Measurements from ENCODE around the gene CCDC9B.

Gene CCDC9B

DNA sequence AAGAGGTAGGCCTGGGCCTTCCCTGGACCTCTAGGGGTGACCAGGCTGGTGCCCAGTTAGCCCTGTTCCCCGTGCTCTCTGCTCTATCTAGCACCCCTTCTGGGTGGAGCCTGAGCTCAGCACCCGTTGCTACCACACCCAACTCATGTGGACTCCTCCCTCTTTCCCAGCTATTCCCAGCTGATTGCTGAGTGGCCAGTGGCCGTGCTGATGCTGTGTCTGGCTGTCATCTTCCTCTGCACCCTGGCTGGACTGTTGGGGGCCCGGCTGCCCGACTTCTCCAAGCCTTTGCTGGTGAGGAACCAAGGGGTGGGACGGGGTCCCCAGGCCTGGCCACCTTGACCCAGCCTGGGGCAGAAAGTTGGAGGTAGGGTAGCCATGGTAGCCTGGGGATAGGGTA, 23.5 kb upstream of the CCDC9B start:
- H3K27me3 ChIP-seq (ENCODE audit: control insufficient read depth, insufficient read depth, low read length): peaks cover 28% of the 10 kb centered on the region
- H3K9ac ChIP-seq (ENCODE audit: low read depth, low read length): no peak overlapping the region
- H3K4me1 ChIP-seq (ENCODE audit: control insufficient read depth, insufficient read depth, low read length): no peaks in the 10 kb centered on the region; the same call in 1 of the 2 replicates
- no peak overlapping the region for H3K27ac ChIP-seq (ENCODE audit: low read depth, low read length)
- H3K9me3 ChIP-seq (ENCODE audit: control insufficient read depth, insufficient read depth, low read length): no peaks in the 10 kb centered on the region
- H3K4me3 ChIP-seq (ENCODE audit: low read depth, low read length): no peak overlapping the region
- no peaks in the 10 kb centered on the region for H3K36me3 ChIP-seq (ENCODE audit: control insufficient read depth, insufficient read depth, low read length)

DNA sequence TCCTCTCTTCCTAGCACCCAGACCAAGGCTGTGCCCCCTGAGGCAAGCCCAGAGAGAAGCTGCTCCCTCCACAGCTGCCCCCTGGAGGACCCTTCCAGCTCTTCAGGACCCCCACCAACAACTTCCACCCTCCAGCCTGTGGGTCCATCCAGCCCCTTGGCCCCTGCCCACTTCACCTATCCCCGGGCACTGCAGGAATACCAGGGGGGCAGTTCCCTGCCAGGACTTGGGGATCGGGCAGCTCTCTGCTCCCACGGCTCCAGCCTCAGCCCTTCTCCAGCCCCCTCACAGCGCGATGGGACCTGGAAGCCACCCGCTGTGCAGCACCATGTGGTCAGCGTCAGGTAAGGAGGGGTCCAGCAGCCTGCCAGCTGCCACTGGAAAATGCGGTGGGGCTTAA, 22.9 kb upstream of the CCDC9B start:
- Histone ChIP-seq H3K9me3 (ENCODE audit: control insufficient read depth, insufficient read depth, low read length) (no peaks in the 10 kb centered on the region), H3K4me1 (ENCODE audit: control insufficient read depth, insufficient read depth, low read length) (peaks cover 5% of the 10 kb centered on the region), H3K36me3 (ENCODE audit: control insufficient read depth, insufficient read depth, low read length) (no peaks in the 10 kb centered on the region), H3K27me3 (ENCODE audit: control insufficient read depth, insufficient read depth, low read length) (peaks cover 28% of the 10 kb centered on the region), H3K4me3 (ENCODE audit: low read depth, low read length) (no peak overlapping the region), H3K9ac (ENCODE audit: low read depth, low read length) (no peak overlapping the region), H3K27ac (ENCODE audit: low read depth, low read length) (no peak overlapping the region)

DNA sequence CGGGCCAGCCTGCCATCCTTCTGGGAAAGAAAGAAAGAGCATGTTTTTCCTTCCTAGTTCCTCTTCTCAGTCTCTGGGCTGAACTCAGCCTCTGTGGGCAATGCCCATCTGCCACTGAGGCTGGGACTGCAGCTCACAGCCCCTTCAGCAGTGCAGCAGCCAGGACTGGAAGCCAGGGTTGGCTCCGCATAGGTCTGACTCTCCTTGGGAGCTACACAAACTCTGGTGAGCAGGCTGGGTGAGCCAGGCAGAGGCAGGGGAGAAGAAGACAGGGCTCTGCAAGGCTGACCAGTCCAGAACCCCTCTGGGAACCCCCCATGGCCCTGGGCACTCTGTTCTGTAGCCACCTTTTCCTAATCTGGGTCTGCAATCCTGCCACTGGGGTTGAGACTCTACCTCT, 20.9 kb upstream of the CCDC9B start:
- Histone ChIP-seq H3K4me3 (ENCODE audit: low read depth, low read length) (no peak overlapping the region), H3K4me1 (ENCODE audit: control insufficient read depth, insufficient read depth, low read length) (peaks cover 6% of the 10 kb centered on the region), H3K9ac (ENCODE audit: low read depth, low read length) (no peak overlapping the region), H3K36me3 (ENCODE audit: control insufficient read depth, insufficient read depth, low read length) (no peaks in the 10 kb centered on the region), H3K27ac (ENCODE audit: low read depth, low read length) (no peak overlapping the region), H3K9me3 (ENCODE audit: control insufficient read depth, insufficient read depth, low read length) (no peaks in the 10 kb centered on the region), H3K27me3 (ENCODE audit: control insufficient read depth, insufficient read depth, low read length) (peaks cover 21% of the 10 kb centered on the region)

DNA sequence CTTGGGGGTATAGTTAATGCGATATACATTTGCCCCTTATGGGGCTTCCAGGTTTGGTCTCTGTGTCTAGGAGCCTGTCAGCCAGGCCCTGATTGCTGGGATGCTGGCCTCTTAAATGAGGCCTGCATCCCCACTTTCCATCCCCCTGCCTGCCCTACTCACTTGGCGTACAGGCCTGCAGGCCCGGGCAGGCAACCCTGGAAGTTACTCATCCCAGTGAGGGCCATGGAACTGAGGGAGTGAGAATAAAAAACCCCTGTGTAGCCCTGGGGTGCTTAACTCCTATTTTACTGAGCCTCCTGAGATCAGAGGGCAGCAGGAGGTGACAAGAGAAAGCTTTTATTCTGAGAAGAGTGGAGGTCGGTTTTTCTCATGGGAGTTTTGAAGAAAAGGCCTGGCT, 19.3 kb upstream of the CCDC9B start:
- Histone ChIP-seq H3K4me1 (ENCODE audit: control insufficient read depth, insufficient read depth, low read length) (peaks cover 6% of the 10 kb centered on the region), H3K27me3 (ENCODE audit: control insufficient read depth, insufficient read depth, low read length) (peaks cover 23% of the 10 kb centered on the region), H3K9me3 (ENCODE audit: control insufficient read depth, insufficient read depth, low read length) (no peaks in the 10 kb centered on the region), H3K4me3 (ENCODE audit: low read depth, low read length) (no peak overlapping the region), H3K27ac (ENCODE audit: low read depth, low read length) (no peak overlapping the region), H3K36me3 (ENCODE audit: control insufficient read depth, insufficient read depth, low read length) (no peaks in the 10 kb centered on the region), H3K9ac (ENCODE audit: low read depth, low read length) (no peak overlapping the region)

DNA sequence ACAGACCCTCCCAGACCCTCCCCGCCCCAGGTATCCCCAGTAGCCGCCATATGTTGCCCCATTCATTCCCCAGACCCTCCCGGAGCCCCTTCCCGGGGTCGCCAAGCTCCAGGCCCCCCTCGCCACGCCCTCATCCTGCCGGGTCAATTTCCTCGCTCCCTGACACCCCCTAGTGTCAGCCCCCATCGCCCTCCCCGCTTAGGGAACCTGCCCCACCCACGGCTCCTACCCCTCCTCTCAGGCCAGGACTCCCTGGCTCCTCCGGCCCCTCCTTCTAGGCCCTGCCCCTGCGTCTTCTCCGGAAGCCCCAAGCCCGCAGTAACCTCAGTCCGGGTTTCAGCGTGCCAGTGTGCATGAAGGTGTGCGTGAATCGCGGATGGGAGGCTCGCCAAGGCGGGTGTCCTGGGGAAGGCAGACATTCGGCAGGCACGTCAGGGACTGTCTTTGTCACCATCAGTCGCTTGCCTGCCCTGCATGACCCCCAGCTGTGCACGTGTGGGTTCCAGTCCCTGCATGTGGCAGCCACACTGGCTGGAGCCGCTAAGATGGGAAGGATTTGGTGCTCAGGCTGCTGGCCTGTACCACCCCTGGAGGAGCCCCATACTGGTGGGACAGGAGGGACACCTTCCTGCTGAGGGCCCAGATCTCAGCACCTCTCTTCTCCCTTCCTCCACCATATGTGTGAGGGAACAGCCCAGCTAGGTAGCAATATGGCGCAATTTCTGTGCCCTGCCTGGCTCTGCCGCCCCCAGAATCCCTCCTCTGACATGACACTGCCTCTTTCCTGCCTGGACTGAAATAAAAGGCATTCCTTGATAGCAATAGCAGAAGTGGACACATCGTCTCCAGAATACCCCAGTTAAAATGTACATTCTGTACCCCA, 18.0 kb upstream of the CCDC9B start:
- Histone ChIP-seq H3K4me3 (ENCODE audit: low read depth, low read length) (peak overlapping the region; percentile 59), H3K27ac (ENCODE audit: low read depth, low read length) (no peak overlapping the region), H3K4me1 (ENCODE audit: control insufficient read depth, insufficient read depth, low read length) (peaks cover 18% of the 10 kb centered on the region)

DNA sequence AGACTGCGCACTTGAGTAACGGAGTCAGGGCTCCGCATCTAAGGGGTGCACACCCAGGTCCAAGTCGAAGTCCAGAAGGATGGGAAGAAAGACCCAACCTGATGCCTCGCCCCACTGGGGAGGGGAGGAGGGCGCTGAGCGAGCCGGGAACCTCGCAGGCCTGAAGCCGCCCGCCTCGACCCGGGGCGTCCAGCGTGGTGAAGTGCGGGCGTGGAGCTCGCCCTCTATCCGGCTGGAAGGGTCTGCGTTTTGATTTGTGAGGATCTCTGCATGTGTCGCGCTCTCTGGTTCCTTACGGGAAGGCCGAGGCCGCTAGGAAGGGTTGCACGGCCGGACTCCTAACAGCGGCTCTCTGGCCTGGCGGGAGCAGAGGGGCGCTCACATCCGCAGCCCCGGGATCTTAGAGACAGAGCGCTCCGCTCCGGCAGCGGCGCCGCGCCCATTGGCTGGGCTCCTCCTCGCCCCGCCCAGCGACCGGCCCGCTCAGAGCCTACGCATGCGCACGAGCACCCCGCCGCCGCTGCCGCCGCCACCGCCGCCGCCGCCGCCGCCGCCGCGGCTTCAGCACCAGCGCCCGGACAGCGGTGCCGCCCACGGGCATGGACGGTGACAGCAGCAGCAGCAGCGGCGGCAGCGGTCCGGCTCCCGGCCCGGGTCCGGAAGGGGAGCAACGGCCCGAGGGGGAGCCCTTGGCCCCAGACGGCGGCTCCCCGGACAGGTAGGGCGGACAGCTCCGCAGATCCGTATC, 17.2 kb upstream of the CCDC9B start, which contains the start of gene DISP2:
DISP2 (plus strand) TSS at position 497 of the 748 bp plus-strand sequence; CDS start at position 600, 103 bp downstream.
- Histone ChIP-seq H3K27ac (ENCODE audit: low read depth, low read length) (no peak within 1 kb of the TSS), H3K9me3 (ENCODE audit: control insufficient read depth, insufficient read depth, low read length) (no peaks in the 10 kb centered on the region), H3K36me3 (ENCODE audit: control insufficient read depth, insufficient read depth, low read length) (no peaks in the 10 kb centered on the region), H3K27me3 (ENCODE audit: control insufficient read depth, insufficient read depth, low read length) (peaks cover 23% of the 10 kb centered on the region), H3K4me1 (ENCODE audit: control insufficient read depth, insufficient read depth, low read length) (peaks cover 22% of the 10 kb centered on the region), H3K9ac (ENCODE audit: low read depth, low read length) (no peak within 1 kb of the TSS), H3K4me3 (ENCODE audit: low read depth, low read length) (peak within 1 kb of the TSS; percentile 59)

More for the DNA sequence above, 18.0 kb upstream of the CCDC9B start:
- no peaks in the 10 kb centered on the region for H3K9me3 ChIP-seq (ENCODE audit: control insufficient read depth, insufficient read depth, low read length)
- H3K9ac ChIP-seq (ENCODE audit: low read depth, low read length): no peak overlapping the region
- H3K27me3 ChIP-seq (ENCODE audit: control insufficient read depth, insufficient read depth, low read length): peaks cover 23% of the 10 kb centered on the region
- no peaks in the 10 kb centered on the region for H3K36me3 ChIP-seq (ENCODE audit: control insufficient read depth, insufficient read depth, low read length)

DNA sequence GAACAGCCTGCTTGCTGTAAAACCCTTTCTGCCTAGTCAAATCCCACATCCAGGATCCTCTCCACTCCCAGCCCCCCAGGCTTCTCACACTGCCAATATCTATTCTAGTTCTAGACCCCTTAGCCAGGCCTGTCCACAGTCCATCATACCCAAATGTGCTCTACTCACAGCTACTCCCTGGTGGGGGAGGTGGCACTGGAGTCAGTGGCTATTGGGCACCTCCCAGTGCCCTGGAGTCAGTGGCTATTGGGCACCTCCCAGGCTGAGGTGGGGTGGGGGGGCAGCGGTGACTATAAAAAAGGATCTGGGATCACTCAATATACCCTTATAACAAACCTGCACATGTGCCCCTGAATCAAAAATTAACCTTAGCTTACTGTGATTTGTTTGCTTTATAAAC, 16.5 kb upstream of the CCDC9B start:
- Histone ChIP-seq H3K36me3 (ENCODE audit: control insufficient read depth, insufficient read depth, low read length) (no peaks in the 10 kb centered on the region), H3K9ac (ENCODE audit: low read depth, low read length) (no peak overlapping the region), H3K4me3 (ENCODE audit: low read depth, low read length) (peak overlapping the region; percentile 57), H3K27me3 (ENCODE audit: control insufficient read depth, insufficient read depth, low read length) (peaks cover 23% of the 10 kb centered on the region), H3K4me1 (ENCODE audit: control insufficient read depth, insufficient read depth, low read length) (peaks cover 22% of the 10 kb centered on the region), H3K9me3 (ENCODE audit: control insufficient read depth, insufficient read depth, low read length) (no peaks in the 10 kb centered on the region), H3K27ac (ENCODE audit: low read depth, low read length) (no peak overlapping the region)

DNA sequence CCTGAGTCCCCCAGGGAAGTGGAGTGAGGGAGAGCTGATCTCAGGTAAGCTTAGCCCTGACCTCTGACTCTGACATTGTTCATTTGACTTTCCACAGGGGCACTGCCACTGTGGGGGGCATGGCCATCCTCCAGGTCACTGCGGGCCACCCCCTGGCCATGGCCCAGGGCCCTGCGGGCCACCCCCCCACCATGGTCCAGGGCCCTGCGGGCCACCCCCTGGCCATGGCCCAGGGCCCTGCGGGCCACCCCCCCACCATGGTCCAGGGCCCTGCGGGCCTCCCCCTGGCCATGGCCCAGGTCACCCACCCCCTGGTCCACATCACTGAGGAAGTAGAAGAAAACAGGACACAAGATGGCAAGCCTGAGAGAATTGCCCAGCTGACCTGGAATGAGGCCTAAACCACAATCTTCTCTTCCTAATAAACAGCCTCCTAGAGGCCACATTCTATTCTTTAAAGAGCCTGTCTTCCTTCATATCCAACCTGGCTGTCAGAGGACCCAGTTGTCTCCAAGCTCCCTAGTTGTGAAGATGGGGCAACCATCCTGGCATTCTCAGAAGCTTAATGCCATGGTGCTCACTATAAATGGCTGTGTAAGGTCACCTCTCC, 15.3 kb upstream of the CCDC9B start:
- Histone ChIP-seq H3K9ac (ENCODE audit: low read depth, low read length) (no peak overlapping the region), H3K4me1 (ENCODE audit: control insufficient read depth, insufficient read depth, low read length) (peaks cover 22% of the 10 kb centered on the region), H3K4me3 (ENCODE audit: low read depth, low read length) (no peak overlapping the region), H3K27me3 (ENCODE audit: control insufficient read depth, insufficient read depth, low read length) (peaks cover 23% of the 10 kb centered on the region), H3K36me3 (ENCODE audit: control insufficient read depth, insufficient read depth, low read length) (no peaks in the 10 kb centered on the region), H3K9me3 (ENCODE audit: control insufficient read depth, insufficient read depth, low read length) (no peaks in the 10 kb centered on the region), H3K27ac (ENCODE audit: low read depth, low read length) (no peak overlapping the region)

DNA sequence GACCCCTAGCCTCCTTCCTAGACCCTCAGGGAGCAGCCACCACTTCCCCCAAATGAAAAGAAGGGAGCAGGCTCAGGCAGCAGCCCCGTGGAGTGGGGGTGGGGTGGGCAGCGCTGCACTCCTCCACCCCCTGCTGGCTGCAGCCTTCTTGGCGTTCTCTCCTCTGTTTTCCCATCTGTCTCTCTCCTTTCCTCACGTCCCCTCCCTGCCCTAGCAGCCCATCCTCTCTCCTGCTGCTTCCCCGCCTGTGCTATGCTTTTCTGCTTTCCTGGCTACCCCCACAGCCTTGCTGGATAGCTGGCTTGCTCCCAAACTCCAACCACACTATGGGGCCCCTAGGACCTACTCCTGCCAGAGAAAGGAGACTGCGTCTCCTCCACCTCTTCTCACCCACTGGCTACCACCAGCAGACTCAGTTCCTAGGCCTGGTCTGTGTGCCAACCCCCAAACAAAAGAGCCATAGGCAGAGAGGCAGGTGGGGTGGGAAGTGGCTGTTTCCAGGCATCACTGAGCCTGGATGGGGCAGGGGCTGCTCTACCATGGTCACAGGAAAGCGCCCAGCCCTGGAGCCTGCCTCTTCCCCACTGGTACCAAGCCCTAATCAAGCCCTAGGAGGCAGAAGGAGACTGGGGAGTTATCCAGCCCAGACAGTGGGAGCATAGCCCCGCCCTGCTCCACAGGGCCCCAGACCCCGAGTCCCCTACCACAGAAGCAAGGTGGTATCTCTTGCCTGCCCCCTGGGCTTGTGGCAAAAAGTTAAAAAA, 13.9 kb upstream of the CCDC9B start:
- Histone ChIP-seq H3K27me3 (ENCODE audit: control insufficient read depth, insufficient read depth, low read length) (peaks cover 21% of the 10 kb centered on the region), H3K27ac (ENCODE audit: low read depth, low read length) (no peak overlapping the region), H3K4me3 (ENCODE audit: low read depth, low read length) (no peak overlapping the region), H3K4me1 (ENCODE audit: control insufficient read depth, insufficient read depth, low read length) (peaks cover 22% of the 10 kb centered on the region), H3K9ac (ENCODE audit: low read depth, low read length) (no peak overlapping the region), H3K36me3 (ENCODE audit: control insufficient read depth, insufficient read depth, low read length) (no peaks in the 10 kb centered on the region), H3K9me3 (ENCODE audit: control insufficient read depth, insufficient read depth, low read length) (no peaks in the 10 kb centered on the region)

DNA sequence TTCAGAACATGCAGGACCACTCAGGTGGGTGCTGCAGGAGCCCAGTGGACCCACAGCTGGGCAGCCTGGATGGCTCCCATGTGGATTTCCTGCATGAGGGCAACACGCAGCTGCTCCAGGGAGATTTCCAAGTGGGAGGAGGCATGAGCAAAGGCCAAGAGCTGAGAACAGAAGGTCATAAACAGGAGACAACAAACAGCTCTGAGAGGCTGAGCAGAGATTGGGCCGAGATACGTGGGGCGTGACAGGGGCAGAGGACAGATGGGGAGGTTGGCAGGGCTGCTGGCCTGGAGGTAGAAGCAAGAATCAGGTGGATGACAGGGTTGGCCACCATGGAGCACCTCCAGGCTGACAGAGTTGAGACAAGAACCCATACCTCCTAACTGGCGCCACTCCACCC, 13.0 kb upstream of the CCDC9B start:
- Histone ChIP-seq H3K4me1 (ENCODE audit: control insufficient read depth, insufficient read depth, low read length) (peaks cover 17% of the 10 kb centered on the region), H3K27me3 (ENCODE audit: control insufficient read depth, insufficient read depth, low read length) (peaks cover 12% of the 10 kb centered on the region), H3K27ac (ENCODE audit: low read depth, low read length) (no peak overlapping the region), H3K36me3 (ENCODE audit: control insufficient read depth, insufficient read depth, low read length) (no peaks in the 10 kb centered on the region), H3K4me3 (ENCODE audit: low read depth, low read length) (no peak overlapping the region), H3K9me3 (ENCODE audit: control insufficient read depth, insufficient read depth, low read length) (no peaks in the 10 kb centered on the region), H3K9ac (ENCODE audit: low read depth, low read length) (no peak overlapping the region)
